H1 (cell line): ENCODE results near the gene PITRM1. TPM values are rescaled to one million over a fixed set of nuclear protein-coding genes. Genes with fewer than 3 reads are reported as not detected.

Source experiments
- HDAC2 ChIP-seq, 2 experiments: fragments of 300-600 bp in 1 of 2; sonication (generic) in 1 of 2; IDR thresholded peaks; 2 replicates each; pipeline ENCODE4 v1.6.1; 2011 to 2012; ENCODE audit warnings: low read depth in 2 of 2, low read length in 2 of 2, mild to moderate bottlenecking in 2 of 2, moderate library complexity in 2 of 2, borderline replicate concordance in 1 of 2, inconsistent platforms in 1 of 2
- NANOG ChIP-seq: IDR thresholded peaks from 2 replicates; pipeline ENCODE4 v1.6.1; 2011; ENCODE audit warnings: low read length, low read depth, mild to moderate bottlenecking, inconsistent platforms; ENCODE audit not compliant: insufficient read depth, poor library complexity, severe bottlenecking
- NRF1 ChIP-seq: IDR thresholded peaks from 2 replicates; pipeline ENCODE4 v1.6.1; 2011; ENCODE audit warnings: mild to moderate bottlenecking, low read depth, low read length, improper control_type of control experiment
- POLR2A ChIP-seq, 2 experiments: IDR thresholded peaks; 1 replicate in 1 of 2; 2 replicates in 1 of 2; pipeline ENCODE4 v1.6.1; 2011; ENCODE audit warnings: low read depth in 2 of 2, low read length in 2 of 2, mild to moderate bottlenecking in 2 of 2; ENCODE audit errors: control extremely low read depth in 1 of 2
- RNF2 ChIP-seq: fragments of 200-900, 300-1000 bp; sonication (generic); IDR thresholded peaks from 2 replicates; pipeline ENCODE4 v1.7.1; 2016; ENCODE audit warnings: borderline replicate concordance, low read depth, mild to moderate bottlenecking, antibody characterized with exemption, low read length; ENCODE audit not compliant: poor library complexity, severe bottlenecking; ENCODE audit errors: missing control alignments
- SP1 ChIP-seq: IDR thresholded peaks from 2 replicates; pipeline ENCODE4 v1.6.1; 2011; ENCODE audit warnings: low read depth, low read length
- SP4 ChIP-seq: IDR thresholded peaks from 2 replicates; pipeline ENCODE4 v1.6.1; 2012; ENCODE audit warnings: low read length, inconsistent platforms
- polyA plus RNA-seq, 7 experiments: library from polyadenylated mRNA; depleted of rRNA in 3 of 7; stranded (reverse) in 5 of 7; unstranded in 2 of 7; fragments of >200 nt in 5 of 7; fragments of 200-250 nt in 2 of 7; gene quantifications; 1 replicate in 5 of 7; 2 replicates in 1 of 7; 4 replicates in 1 of 7; pipeline versions ENCODE4 v1.2.1 to v1.2.3, GENCODE V29; 2011 to 2013; ENCODE audit warnings: missing spikeins in 2 of 7, mixed read lengths in 2 of 7
- total RNA-seq: library from RNA; stranded (reverse); fragmentation: NEBNext Ultra II Directional; extraction: Animal tissue kit (Norgen Biotek cat#: 25700); gene quantifications from 2 replicates; pipeline ENCODE4 v1.2.1, GENCODE V29; 2021

PITRM1 gene
- total and polyA plus RNA-seq, 2 of the 8 experiments (the other 6 are each of a cell fraction or from before 2014, with no cell fraction given): 18.6 to 31.5 TPM

DNA sequence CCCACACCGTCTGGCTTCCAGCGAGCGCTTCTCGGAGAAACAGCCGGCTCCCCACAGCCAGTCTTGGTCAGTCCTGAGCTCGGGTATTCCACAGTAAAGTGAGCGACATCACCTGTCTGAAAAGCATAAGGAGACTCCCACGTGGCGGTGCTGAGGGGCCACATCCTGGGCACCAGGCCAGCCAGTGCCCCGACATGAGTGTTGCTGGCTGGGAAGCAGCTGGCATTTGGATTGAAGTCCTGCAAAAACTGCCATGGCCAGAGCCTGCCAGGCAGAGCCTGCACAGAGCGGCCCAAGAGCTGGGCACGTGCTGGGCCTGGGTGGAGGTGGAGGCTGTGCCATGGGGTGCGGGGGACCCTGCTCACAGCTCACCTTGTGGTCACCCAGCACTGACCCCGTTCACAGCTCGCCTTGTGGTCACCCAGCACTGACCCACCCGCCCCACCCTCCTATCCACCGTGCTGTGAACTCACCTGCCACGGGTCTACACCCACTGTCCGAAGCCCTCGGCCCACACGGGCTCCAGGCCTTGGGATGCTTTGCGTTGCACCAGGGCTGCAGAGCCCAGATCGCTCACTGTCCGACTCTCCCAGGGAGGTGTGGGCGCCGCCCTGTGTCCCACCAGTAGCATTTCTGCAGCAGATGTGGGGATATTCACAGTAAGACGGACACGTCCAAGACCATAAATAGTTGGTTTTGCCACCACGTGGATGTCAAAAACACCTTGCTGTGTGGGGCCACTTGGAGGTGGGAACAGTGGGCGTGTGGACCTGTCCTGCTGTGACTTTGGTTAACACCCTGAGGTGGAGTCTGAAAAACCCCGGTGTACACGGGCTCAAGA, 48.8 kb downstream of the PITRM1 start (continued):
- TF ChIP-seq NANOG (no peak), SP1 (no peak), POLR2A (IDR thresholded peaks at IDR 0.05; ENCODE audit: control extremely low read depth in 1 of 2, low read depth in 2 of 2, low read length in 2 of 2) (no peak), HDAC2 (IDR thresholded peaks at IDR 0.05; ENCODE audit: borderline replicate concordance in 1 of 2, low read depth in 2 of 2, low read length in 2 of 2) (no peak), SP4 (no peak), NRF1 (no peak), RNF2 (no peak)
- TF ChIP-seq, all 59 proteins: peak for 0
